Measurements from ENCODE around the gene SCFD2. TPM values are rescaled to one million over a fixed set of nuclear protein-coding genes. Genes with fewer than 3 reads are reported as not detected.
"Not testable (repeated sequence)": the region's sequence is repeated elsewhere in the genome, so short reads cannot be mapped to it uniquely, and the experiment has no call there.

SCFD2 gene
- total and polyA plus RNA-seq, 10 of the 15 experiments (the other 5 are each of a cell fraction or from before 2014, with no cell fraction given): 4.8 to 37.6 (median 24.9) TPM

DNA sequence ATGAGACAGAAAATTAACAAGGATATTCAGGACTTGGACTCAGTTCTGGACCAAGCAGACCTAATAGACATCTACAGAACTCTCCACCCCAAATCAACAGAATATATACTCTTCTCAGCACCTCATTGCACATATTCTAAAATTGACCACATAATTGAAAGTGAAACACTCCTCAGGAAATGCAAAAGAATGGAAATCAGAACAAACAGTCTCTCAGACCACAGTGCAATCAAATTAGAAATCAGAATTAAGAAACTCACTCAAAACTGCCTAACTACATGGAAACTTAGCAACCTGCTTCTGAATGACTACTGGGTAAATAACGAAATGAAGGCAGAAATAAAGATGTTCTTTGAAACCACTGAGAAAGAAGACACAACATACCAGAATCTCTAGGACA is 333.0 kb downstream of the SCFD2 start:
- peak; percentile 95 for FAIRE-seq
- intact Hi-C loops (cut with micrococcal nuclease; ENCODE audit: unreplicated experiment): loop anchor here (5.0 kb wide), 1 partner anchor 144 kb away; no protein-coding TSS in a partner anchor
- H3K4me2 ChIP-seq (ENCODE audit: control insufficient read depth, insufficient read depth); RAD21 ChIA-PET (ENCODE audit: unreplicated experiment); H3K27me3 ChIP-seq (replicated peaks in 1 of 2; ENCODE audit: control insufficient read depth in 2 of 2, insufficient read depth in 2 of 2, low read length in 1 of 2); H2AFZ ChIP-seq (ENCODE audit: control insufficient read depth, low read depth, low read length); H4K20me1 ChIP-seq (ENCODE audit: control insufficient read depth, insufficient read depth); H3K79me2 ChIP-seq (ENCODE audit: control insufficient read depth, insufficient read depth, low read length); in situ Hi-C loops (cut with MboI); POLR2A ChIA-PET; H3K27ac ChIP-seq (ENCODE audit: control insufficient read depth, insufficient read depth); H3K36me3 ChIP-seq (ENCODE audit: control insufficient read depth in 2 of 2, insufficient read depth in 2 of 2, low read length in 1 of 2); H3K4me1 ChIP-seq (ENCODE audit: control insufficient read depth, insufficient read depth, low read length); BruUV-seq (replicated peaks); H3K9ac ChIP-seq (ENCODE audit: control insufficient read depth, insufficient read depth, low read length); ATAC-seq; H3K9me3 ChIP-seq (replicated peaks; ENCODE audit: control insufficient read depth, insufficient read depth, low read length); SMC1A ChIA-PET (ENCODE audit: uncharacterized antibody, unreplicated experiment); DNase-seq (ENCODE audit: low read depth, low spot score): not testable (repeated sequence)
- peak overlapping the region; percentile 24; the same call in 1 of the 2 replicates for H3K4me3 ChIP-seq
- 0% methylated on average over 1 of the region's 1 CpG for WGBS (ENCODE audit: insufficient coverage, insufficient replicate concordance, low lambda C conversion rate, missing lambda C conversion rate)
- CTCF ChIA-PET: interaction anchor here (1.2 kb wide), 1 partner anchor 17 kb away, joined by 3 read pairs; no protein-coding TSS in a partner anchor
- TF ChIP-seq RUNX3 (IDR thresholded peaks at IDR 0.05; ENCODE audit: low read length): peak; percentile 51

- ChIA-PET SMC1A (ENCODE audit: uncharacterized antibody, unreplicated experiment) (interaction anchor here (1.4 kb wide), 1 partner anchor 13 kb away, joined by 3 read pairs; no protein-coding TSS in a partner anchor), CTCF (interaction anchor here (0.7 kb wide), 1 partner anchor 11 kb away, joined by 3 read pairs; no protein-coding TSS in a partner anchor), RAD21 (ENCODE audit: unreplicated experiment) (no interaction called here), POLR2A (no interaction called here)
- ATAC-seq (no peak), FAIRE-seq (no peak), DNase-seq (ENCODE audit: low read depth, low spot score) (no peak)
- intact Hi-C loops (cut with micrococcal nuclease; ENCODE audit: unreplicated experiment): no loop called here
- TF ChIP-seq USF2 (IDR thresholded peaks at IDR 0.05; ENCODE audit: borderline replicate concordance, low read depth, low read length) (no peak), BMI1 (IDR thresholded peaks at IDR 0.05; ENCODE audit: borderline replicate concordance) (no peak), IKZF2 (IDR thresholded peaks at IDR 0.05) (no peak), ZNF207 (IDR thresholded peaks at IDR 0.05; ENCODE audit: borderline replicate concordance) (no peak)
- BruUV-seq (replicated peaks): no TSS peak
- Histone ChIP-seq H3K27me3 (replicated peaks in 1 of 2; ENCODE audit: control insufficient read depth in 2 of 2, insufficient read depth in 2 of 2, low read length in 1 of 2) (no peaks in the 10 kb centered on the region), H2AFZ (ENCODE audit: control insufficient read depth, low read depth, low read length) (no peak overlapping the region), H3K4me3 (no peak overlapping the region), H3K9me3 (replicated peaks; ENCODE audit: control insufficient read depth, insufficient read depth, low read length) (peaks cover 5% of the 10 kb centered on the region; the same call in 2 of the 3 replicates), H3K79me2 (ENCODE audit: control insufficient read depth, insufficient read depth, low read length) (no peaks in the 10 kb centered on the region), H3K36me3 (ENCODE audit: control insufficient read depth in 2 of 2, insufficient read depth in 2 of 2, low read length in 1 of 2) (no peaks in the 10 kb centered on the region), H3K9ac (ENCODE audit: control insufficient read depth, insufficient read depth, low read length) (no peak overlapping the region), H3K4me2 (ENCODE audit: control insufficient read depth, insufficient read depth) (no peak overlapping the region), H3K4me1 (ENCODE audit: control insufficient read depth, insufficient read depth, low read length) (peaks cover 4% of the 10 kb centered on the region), H3K27ac (ENCODE audit: control insufficient read depth, insufficient read depth) (no peak overlapping the region), H4K20me1 (ENCODE audit: control insufficient read depth, insufficient read depth) (no peaks in the 10 kb centered on the region)
- WGBS (ENCODE audit: insufficient coverage, insufficient replicate concordance, low lambda C conversion rate, missing lambda C conversion rate): 100% methylated on average over 2 of the region's 2 CpGs
- in situ Hi-C loops (cut with MboI): no loop called here
These were observed 339.6 kb downstream of the SCFD2 start for GRCh38 chr4:53026233-53026632.
